ENCODE measurements around the gene KCTD15.

DNA sequence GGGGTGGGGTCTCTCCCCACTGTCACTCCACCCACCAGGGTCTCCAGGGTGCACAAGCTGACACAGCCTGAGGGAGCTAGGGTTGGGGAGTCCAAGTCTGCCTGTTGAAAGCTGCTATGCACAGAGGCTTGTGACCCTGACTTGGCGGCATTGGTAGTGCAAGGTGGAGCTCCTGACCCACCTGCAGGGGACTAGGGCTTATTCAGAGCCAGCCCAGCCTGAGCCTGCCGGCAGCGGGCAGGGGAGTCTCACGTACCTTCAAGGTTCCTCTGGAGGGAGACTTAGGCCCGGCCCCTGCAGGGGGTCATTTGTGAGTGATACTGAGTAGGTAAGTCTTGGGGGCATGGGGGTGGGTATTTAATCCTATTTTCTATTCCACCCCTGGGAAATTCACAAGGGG is 4.7 kb downstream of the KCTD15 start:
- TF ChIP-seq, protein P1, sequence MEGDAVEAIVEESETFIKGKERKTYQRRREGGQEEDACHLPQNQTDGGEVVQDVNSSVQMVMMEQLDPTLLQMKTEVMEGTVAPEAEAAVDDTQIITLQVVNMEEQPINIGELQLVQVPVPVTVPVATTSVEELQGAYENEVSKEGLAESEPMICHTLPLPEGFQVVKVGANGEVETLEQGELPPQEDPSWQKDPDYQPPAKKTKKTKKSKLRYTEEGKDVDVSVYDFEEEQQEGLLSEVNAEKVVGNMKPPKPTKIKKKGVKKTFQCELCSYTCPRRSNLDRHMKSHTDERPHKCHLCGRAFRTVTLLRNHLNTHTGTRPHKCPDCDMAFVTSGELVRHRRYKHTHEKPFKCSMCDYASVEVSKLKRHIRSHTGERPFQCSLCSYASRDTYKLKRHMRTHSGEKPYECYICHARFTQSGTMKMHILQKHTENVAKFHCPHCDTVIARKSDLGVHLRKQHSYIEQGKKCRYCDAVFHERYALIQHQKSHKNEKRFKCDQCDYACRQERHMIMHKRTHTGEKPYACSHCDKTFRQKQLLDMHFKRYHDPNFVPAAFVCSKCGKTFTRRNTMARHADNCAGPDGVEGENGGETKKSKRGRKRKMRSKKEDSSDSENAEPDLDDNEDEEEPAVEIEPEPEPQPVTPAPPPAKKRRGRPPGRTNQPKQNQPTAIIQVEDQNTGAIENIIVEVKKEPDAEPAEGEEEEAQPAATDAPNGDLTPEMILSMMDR (conservative IDR thresholded peaks at IDR 0.05; ENCODE audit: low read length): no peak
- no peak for TF ChIP-seq EZH2phosphoT487 (IDR thresholded peaks at IDR 0.05; ENCODE audit: borderline replicate concordance)

Measured in Loucy (cell line).